Smooth muscle cell (in vitro differentiated cells): ENCODE data around the gene OR11H6. TPM values are rescaled to one million over a fixed set of nuclear protein-coding genes. Genes with fewer than 3 reads are reported as not detected.
"Not testable (repeated sequence)": the region's sequence is repeated elsewhere in the genome, so short reads cannot be mapped to it uniquely, and the experiment has no call there.

ENCODE experiments used
- DNase-seq: peaks from one replicate; lab custom pipeline; 2025; ENCODE audit not compliant: unreplicated experiment; lab: John Stamatoyannopoulos, UW
- H2AFZ ChIP-seq: fragments of 200-600 bp; sonication (generic); 2 replicates; pipeline ENCODE4 v1.6.0; 2016; ENCODE audit warnings: antibody characterized with exemption, low read depth, mild to moderate bottlenecking
- H3F3A ChIP-seq: fragments of 200-600 bp; sonication (generic); 2 replicates; pipeline ENCODE4 v1.6.0; 2017; ENCODE audit warnings: antibody characterized with exemption, low read depth
- H3K27ac ChIP-seq: fragments of 200-600 bp; sonication (generic); 2 replicates; pipeline ENCODE4 v1.5.1; 2016; ENCODE audit warnings: low read depth, mild to moderate bottlenecking
- H3K27me3 ChIP-seq: fragments of 200-600 bp; sonication (generic); 2 replicates; pipeline ENCODE4 v1.6.1; 2016; ENCODE audit warnings: low read depth, mild to moderate bottlenecking
- H3K36me3 ChIP-seq: fragments of 200-600 bp; sonication (generic); 2 replicates; pipeline ENCODE4 v1.5.1; 2016; ENCODE audit warnings: low read depth
- H3K4me1 ChIP-seq: fragments of 200-600 bp; sonication (generic); 2 replicates; pipeline ENCODE4 v1.5.1; 2016; ENCODE audit warnings: low read depth
- H3K4me2 ChIP-seq: fragments of 200-600 bp; sonication (generic); 2 replicates; pipeline ENCODE4 v1.6.0; 2016; ENCODE audit warnings: mild to moderate bottlenecking
- H3K4me3 ChIP-seq: fragments of 200-600 bp; sonication (generic); 2 replicates; pipeline ENCODE4 v1.5.1; 2016; ENCODE audit warnings: mild to moderate bottlenecking
- H3K79me2 ChIP-seq: fragments of 200-600 bp; sonication (generic); 2 replicates; pipeline ENCODE4 v1.6.0; 2016; ENCODE audit warnings: low read depth, mild to moderate bottlenecking
- H3K9ac ChIP-seq: fragments of 200-600 bp; sonication (generic); 2 replicates; pipeline ENCODE4 v1.6.0; 2016; ENCODE audit warnings: low read depth
- H3K9me3 ChIP-seq: fragments of 200-600 bp; sonication (generic); replicated peaks from 2 replicates; pipeline ENCODE4 v1.5.1; 2016; ENCODE audit warnings: low read depth
- H4K20me1 ChIP-seq: fragments of 200-600 bp; sonication (generic); 2 replicates; pipeline ENCODE4 v1.6.0; 2016; ENCODE audit warnings: low read depth
- CTCF ChIP-seq: fragments of 200-600 bp; sonication (generic); IDR thresholded peaks from 2 replicates; pipeline ENCODE4 v1.5.1; 2017; ENCODE audit warnings: borderline replicate concordance, mild to moderate bottlenecking, antibody characterized with exemption; ENCODE audit not compliant: insufficient read depth, poor library complexity, severe bottlenecking
- WGBS: methylation state at CpG from one replicate; pipeline ENCODE4 v1.1.7; 2016; ENCODE audit warnings: low lambda C conversion rate; 5-methylcytosine and 5-hydroxymethylcytosine counted together
- polyA plus RNA-seq: library from polyadenylated mRNA; unstranded; fragments of >200 nt; fragmentation: Nextera tagmentation; extraction: Ambion mirVana; gene quantifications from 2 replicates; pipeline ENCODE4 v1.2.1, GENCODE V29; 2016
- total RNA-seq: library from RNA; depleted of rRNA; stranded (reverse); fragments of >200 nt; gene quantifications from 2 replicates; pipeline ENCODE4 v1.2.3, GENCODE V29; 2014

Gene OR11H6
- total RNA-seq, result not detected in 2 replicates
- polyA plus RNA-seq, result not detected in 2 replicates

- H4K20me1 ChIP-seq, result no peaks in the 10 kb centered on the region
Observed at GRCh38 chr14:20223410-20223809, at the start of gene OR11H6. OR11H6 (plus strand) TSS chr14:20223710; CDS start chr14:20223710, 0 bp downstream.

GRCh38 chr14:20174205-20174604, 49.3 kb upstream of the OR11H6 start:
- not testable (repeated sequence) for H4K20me1 ChIP-seq, H3K36me3 ChIP-seq, H3K9ac ChIP-seq, H3K4me3 ChIP-seq, H3K9me3 ChIP-seq, H3F3A ChIP-seq, H3K4me2 ChIP-seq, H3K27me3 ChIP-seq, H2AFZ ChIP-seq, H3K79me2 ChIP-seq, DNase-seq, H3K27ac ChIP-seq, H3K4me1 ChIP-seq

More at GRCh38 chr14:20223410-20223809, at the start of gene OR11H6:
- no peak within 1 kb of the TSS for H3K9ac ChIP-seq
- no peaks in the 10 kb centered on the region for H3K36me3 ChIP-seq
- H2AFZ ChIP-seq, result no peak within 1 kb of the TSS
- H3K4me1 ChIP-seq, result no peaks in the 10 kb centered on the region
- H3K27ac ChIP-seq, result no peak within 1 kb of the TSS
- H3K79me2 ChIP-seq, result no peaks in the 10 kb centered on the region
- no peak for DNase-seq
- H3F3A ChIP-seq, result no peaks in the 10 kb centered on the region
- H3K4me3 ChIP-seq, result no peak within 1 kb of the TSS
- H3K9me3 ChIP-seq, result peaks cover 12% of the 10 kb centered on the region
- H3K4me2 ChIP-seq, result no peak within 1 kb of the TSS
- no peaks in the 10 kb centered on the region for H3K27me3 ChIP-seq
- WGBS, result 10% methylated on average over 2 of the region's 2 CpGs
- no peak for TF ChIP-seq CTCF

- no peak overlapping the region for H3K4me2 ChIP-seq
- no peak overlapping the region for H3K4me3 ChIP-seq
- H2AFZ ChIP-seq, result no peak overlapping the region
Observed at GRCh38 chr14:20176330-20176729, 47.2 kb upstream of the OR11H6 start.

GRCh38 chr14:20177433-20177974, 46.0 kb upstream of the OR11H6 start:
- no peak for TF ChIP-seq CTCF
- 83% methylated on average over 7 of the region's 7 CpGs for WGBS
- H3K9me3 ChIP-seq, result peaks cover 8% of the 10 kb centered on the region

More at GRCh38 chr14:20176330-20176729, 47.2 kb upstream of the OR11H6 start:
- H3K4me1 ChIP-seq, result no peaks in the 10 kb centered on the region
- no peak overlapping the region for H3K27ac ChIP-seq
- H3K36me3 ChIP-seq, result no peaks in the 10 kb centered on the region
- no peaks in the 10 kb centered on the region for H3K27me3 ChIP-seq
- H3K9me3 ChIP-seq, result peaks cover 8% of the 10 kb centered on the region
- no peaks in the 10 kb centered on the region for H3F3A ChIP-seq
- DNase-seq, result no peak
- TF ChIP-seq CTCF, result no peak
- WGBS, result 35% methylated on average over 6 of the region's 6 CpGs
- no peaks in the 10 kb centered on the region for H3K79me2 ChIP-seq
- no peaks in the 10 kb centered on the region for H4K20me1 ChIP-seq
- H3K9ac ChIP-seq, result no peak overlapping the region

More at GRCh38 chr14:20177433-20177974, 46.0 kb upstream of the OR11H6 start:
- Histone ChIP-seq H3K79me2 (no peaks in the 10 kb centered on the region), H3K4me1 (no peaks in the 10 kb centered on the region), H3K27ac (no peak overlapping the region), H3F3A (no peaks in the 10 kb centered on the region), H3K4me2 (no peak overlapping the region), H3K27me3 (no peaks in the 10 kb centered on the region), H3K4me3 (no peak overlapping the region), H3K9ac (no peak overlapping the region), H4K20me1 (no peaks in the 10 kb centered on the region), H3K36me3 (no peaks in the 10 kb centered on the region), H2AFZ (no peak overlapping the region)
- DNase-seq, result no peak
